ENCODE data around the gene ELOVL3. TPM values are rescaled to one million over a fixed set of nuclear protein-coding genes. Genes with fewer than 3 reads are reported as not detected.
"Not testable (repeated sequence)": the region's sequence is repeated elsewhere in the genome, so short reads cannot be mapped to it uniquely, and the experiment has no call there.

Gene ELOVL3
- total RNA-seq, 1 donor from 2014 or later: not detected

DNA sequence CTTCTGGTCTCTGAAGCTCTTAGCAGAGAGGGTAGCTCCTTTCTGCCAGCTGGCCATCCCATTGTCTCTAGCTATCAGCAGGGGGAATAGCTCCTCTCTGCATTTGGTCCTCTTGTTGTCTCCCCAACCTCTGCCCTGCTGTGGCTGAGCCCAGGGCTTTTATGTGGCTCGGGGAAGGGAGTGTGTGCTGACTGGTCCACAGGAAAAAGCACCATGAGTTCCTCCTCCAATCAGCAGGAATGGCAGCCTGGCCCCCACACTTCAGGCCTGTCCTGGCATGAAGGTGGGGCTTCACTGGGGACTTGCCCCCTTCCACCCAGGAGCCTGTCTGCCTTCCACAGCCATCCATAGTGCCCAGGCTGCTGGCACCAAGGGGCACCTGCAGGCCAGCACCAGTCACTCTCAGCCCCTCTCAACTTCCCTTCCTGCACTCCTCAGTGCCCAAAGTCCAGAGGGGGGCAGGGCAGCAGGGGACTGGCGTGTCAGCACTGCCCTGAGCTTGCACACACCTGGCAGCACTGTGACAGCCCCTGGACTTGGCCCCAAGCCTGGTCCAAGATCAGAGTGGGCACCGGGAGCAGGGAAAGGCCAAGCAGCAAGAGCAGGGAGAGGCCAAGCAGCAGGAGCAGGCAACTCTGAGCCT lies 37.7 kb upstream of the ELOVL3 start:
- Mint-ChIP-seq H3K4me1 (peaks cover 16% of the 10 kb centered on the region), H3K9me3 (peaks cover 13% of the 10 kb centered on the region), H3K36me3 (ENCODE audit: low read depth) (no peaks in the 10 kb centered on the region), H3K4me3 (no peak overlapping the region), H3K27ac (no peak overlapping the region), H3K27me3 (no peaks in the 10 kb centered on the region)
- CTCF ChIA-PET: no interaction called here
- ATAC-seq (ENCODE audit: low read depth): no peak
- no peak for DNase-seq
- intact Hi-C loops (cut with micrococcal nuclease): no loop called here
- TF ChIP-seq, protein P1, sequence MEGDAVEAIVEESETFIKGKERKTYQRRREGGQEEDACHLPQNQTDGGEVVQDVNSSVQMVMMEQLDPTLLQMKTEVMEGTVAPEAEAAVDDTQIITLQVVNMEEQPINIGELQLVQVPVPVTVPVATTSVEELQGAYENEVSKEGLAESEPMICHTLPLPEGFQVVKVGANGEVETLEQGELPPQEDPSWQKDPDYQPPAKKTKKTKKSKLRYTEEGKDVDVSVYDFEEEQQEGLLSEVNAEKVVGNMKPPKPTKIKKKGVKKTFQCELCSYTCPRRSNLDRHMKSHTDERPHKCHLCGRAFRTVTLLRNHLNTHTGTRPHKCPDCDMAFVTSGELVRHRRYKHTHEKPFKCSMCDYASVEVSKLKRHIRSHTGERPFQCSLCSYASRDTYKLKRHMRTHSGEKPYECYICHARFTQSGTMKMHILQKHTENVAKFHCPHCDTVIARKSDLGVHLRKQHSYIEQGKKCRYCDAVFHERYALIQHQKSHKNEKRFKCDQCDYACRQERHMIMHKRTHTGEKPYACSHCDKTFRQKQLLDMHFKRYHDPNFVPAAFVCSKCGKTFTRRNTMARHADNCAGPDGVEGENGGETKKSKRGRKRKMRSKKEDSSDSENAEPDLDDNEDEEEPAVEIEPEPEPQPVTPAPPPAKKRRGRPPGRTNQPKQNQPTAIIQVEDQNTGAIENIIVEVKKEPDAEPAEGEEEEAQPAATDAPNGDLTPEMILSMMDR (IDR thresholded peaks at IDR 0.05): no peak
- POLR2A ChIA-PET: no interaction called here

DNA sequence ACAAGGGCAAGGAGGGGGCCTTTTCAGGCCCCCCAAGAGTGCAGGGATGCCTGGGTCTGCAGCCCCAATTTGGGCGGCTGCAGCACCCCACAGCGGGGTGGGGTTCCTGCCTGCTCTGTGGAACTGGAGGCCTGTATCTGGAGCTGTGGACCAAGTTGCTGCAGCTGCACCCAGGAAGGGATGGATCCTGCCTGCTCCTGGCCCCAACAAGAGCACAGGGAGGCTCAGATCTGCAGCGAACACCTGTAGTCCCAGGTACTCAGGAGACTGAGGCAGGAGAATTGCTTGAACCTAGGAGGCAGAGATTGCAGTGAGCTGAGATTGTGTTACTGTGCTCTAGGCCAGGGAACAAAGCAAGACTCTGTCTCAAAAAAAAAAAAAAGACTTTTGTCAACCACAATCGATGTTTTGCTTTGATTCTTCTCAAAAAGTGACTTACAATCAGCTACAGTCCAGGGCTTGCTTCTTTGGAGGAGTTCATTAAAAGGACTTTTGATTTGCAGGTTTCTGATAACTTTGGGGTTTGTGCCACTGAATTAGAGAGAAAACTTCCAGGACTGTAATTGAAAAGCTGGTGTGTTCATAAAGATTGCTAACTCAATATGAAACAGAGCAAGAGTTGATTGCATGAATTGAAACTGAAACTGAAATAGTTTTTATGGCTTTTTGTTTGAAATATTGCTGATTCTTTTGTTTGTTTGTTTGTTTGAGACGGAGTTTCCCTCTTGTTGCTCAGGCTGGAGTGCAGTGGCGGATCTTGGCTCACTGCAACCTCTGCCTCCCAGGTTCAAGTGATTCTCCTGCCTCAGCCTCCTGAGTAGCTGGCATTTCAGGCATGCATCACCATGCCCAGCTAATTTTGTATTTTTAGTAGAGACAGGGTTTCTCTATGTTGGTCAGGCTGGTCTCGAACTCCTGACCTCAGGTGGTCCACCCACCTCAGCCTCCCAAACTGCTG lies 36.9 kb upstream of the ELOVL3 start:
- CTCF ChIA-PET; H3K27ac Mint-ChIP-seq; H3K36me3 Mint-ChIP-seq (ENCODE audit: low read depth); H3K27me3 Mint-ChIP-seq; ATAC-seq (ENCODE audit: low read depth); DNase-seq; H3K4me3 Mint-ChIP-seq; intact Hi-C loops (cut with micrococcal nuclease): not testable (repeated sequence)
- H3K4me1 Mint-ChIP-seq: peaks cover 16% of the 10 kb centered on the region
- POLR2A ChIA-PET: interaction anchor here (0.7 kb wide), 2 partner anchors 59 to 1236 kb away, joined by 3 read pairs; no protein-coding TSS in a partner anchor
- peaks cover 13% of the 10 kb centered on the region for H3K9me3 Mint-ChIP-seq

DNA sequence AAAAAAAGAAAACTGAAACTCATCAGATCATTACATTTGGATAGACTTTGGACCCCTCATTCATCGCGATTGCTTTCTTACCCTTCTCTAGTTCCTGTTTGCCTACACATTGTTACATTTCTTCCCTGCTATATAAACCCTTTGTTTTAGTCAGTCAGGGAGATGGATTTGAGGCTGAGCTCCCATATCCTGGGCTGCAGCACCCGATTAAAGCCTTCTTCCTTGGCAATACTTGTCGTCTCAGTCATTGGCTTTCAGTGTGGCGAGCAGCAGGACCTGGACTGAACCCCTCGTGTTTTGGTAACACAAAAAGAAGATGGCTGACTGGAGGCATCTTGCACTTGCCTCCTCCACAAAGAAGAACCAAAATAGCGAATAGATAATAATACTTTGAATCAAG lies 34.1 kb upstream of the ELOVL3 start:
- Mint-ChIP-seq H3K27me3 (peaks cover 1% of the 10 kb centered on the region), H3K4me3 (no peak overlapping the region), H3K4me1 (peaks cover 7% of the 10 kb centered on the region), H3K9me3 (peaks cover 10% of the 10 kb centered on the region), H3K27ac (no peak overlapping the region), H3K36me3 (ENCODE audit: low read depth) (no peaks in the 10 kb centered on the region)
- DNase-seq (no peak), ATAC-seq (ENCODE audit: low read depth) (no peak)
- intact Hi-C loops (cut with micrococcal nuclease): no loop called here
- ChIA-PET POLR2A (no interaction called here), CTCF (no interaction called here)
- TF ChIP-seq, protein P1 (IDR thresholded peaks at IDR 0.05): no peak

DNA sequence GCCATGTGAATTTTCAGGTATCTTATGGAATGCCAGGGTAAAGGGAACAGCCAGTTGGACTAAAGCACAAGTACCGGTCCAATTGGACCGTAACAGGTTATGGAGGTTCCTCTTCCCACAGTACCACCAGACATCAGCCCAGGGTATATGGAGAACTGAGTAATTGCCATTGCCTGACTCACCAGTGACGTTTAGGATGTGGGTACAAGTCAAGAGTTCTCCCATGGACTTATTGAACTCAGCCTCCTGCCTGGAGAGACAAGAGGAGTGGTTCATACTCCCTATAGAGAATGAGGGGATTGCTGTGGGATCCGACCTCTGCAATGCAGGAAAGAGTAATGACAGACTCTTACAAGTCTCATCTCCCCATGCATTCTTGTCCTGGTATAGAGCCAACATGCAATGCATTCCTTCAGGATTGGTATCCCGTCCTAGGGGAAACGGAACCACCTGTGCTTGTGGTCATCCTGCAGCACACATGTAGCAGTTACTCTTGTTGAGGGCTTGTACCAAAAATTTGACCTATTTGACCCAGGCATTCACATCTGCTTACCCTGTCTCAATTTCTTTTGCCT lies 30.7 kb upstream of the ELOVL3 start:
- POLR2A ChIA-PET: no interaction called here
- TF ChIP-seq, protein P1 (IDR thresholded peaks at IDR 0.05): no peak
- Mint-ChIP-seq H3K27me3 (peaks cover 3% of the 10 kb centered on the region), H3K27ac (no peak overlapping the region), H3K4me3 (no peak overlapping the region), H3K9me3 (peaks cover 10% of the 10 kb centered on the region), H3K36me3 (ENCODE audit: low read depth) (no peaks in the 10 kb centered on the region), H3K4me1 (no peaks in the 10 kb centered on the region)
- DNase-seq: no peak
- intact Hi-C loops (cut with micrococcal nuclease): no loop called here
- CTCF ChIA-PET: interaction anchor here (0.7 kb wide), 1 partner anchor 51 kb away, joined by 3 read pairs; no protein-coding TSS in a partner anchor
- ATAC-seq (ENCODE audit: low read depth): no peak

DNA sequence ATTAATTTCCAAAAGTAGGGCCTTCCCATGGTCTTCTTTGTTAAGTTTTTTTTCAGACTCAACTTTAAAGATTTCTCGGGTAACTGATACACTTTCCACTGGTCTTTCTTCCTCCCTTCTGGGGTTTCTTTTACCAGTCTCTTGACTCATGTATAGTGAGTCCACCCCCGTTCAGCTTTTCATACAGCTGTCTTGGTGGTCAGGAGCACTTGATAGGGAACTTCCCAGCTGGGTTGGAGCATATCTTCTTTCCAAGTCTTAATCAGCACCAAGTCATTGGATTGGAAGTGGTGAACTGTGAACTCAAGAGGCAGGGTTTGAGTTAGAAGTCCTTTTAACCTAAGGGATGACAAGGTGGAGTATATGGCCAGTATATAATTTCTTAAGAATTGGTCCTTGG lies 29.2 kb upstream of the ELOVL3 start:
- ATAC-seq (ENCODE audit: low read depth): no peak
- ChIA-PET CTCF (no interaction called here), POLR2A (no interaction called here)
- Mint-ChIP-seq H3K27me3 (peaks cover 3% of the 10 kb centered on the region), H3K27ac (no peak overlapping the region), H3K4me1 (peaks cover 3% of the 10 kb centered on the region), H3K4me3 (no peak overlapping the region), H3K36me3 (ENCODE audit: low read depth) (no peaks in the 10 kb centered on the region), H3K9me3 (peaks cover 3% of the 10 kb centered on the region)
- no peak for DNase-seq
- intact Hi-C loops (cut with micrococcal nuclease): no loop called here
- TF ChIP-seq, protein P1 (IDR thresholded peaks at IDR 0.05): no peak
